Measurements from ENCODE around the gene SMYD3. TPM values are rescaled to one million over a fixed set of nuclear protein-coding genes. Genes with fewer than 3 reads are reported as not detected.

Gene SMYD3
- total and polyA plus RNA-seq, 10 donors: 12.5 to 33.1 (median 21.0) TPM

DNA sequence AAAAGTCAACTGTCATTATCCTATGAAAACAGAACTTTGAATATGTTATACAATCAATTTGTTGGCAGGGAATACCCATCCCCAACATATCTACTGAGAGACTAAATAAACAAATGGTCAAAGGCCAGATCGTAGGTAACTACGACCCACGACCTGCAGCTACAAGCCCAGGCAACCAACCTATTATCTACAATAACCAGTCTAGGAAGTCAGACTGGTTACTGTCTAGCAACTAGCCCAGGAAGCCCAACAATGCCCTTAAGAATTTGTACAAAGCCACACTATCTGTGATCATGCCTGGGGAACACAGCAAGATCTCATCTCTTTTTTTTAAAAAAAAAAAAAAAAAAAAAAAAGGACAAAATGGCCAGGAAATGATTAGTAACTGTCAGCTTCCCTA, 58.7 kb downstream of the SMYD3 start:
- H3K9me3 ChIP-seq: no peaks in the 10 kb centered on the region
- no peak overlapping the region for H3K27ac ChIP-seq
- H3K4me3 ChIP-seq: no peak overlapping the region
- TF ChIP-seq CTCF (IDR thresholded peaks at IDR 0.05 in 8 of 11, conservative IDR thresholded peaks at IDR 0.05 in 3 of 11) (no peak), POLR2AphosphoS5 (IDR thresholded peaks at IDR 0.05) (no peak), POLR2A (IDR thresholded peaks at IDR 0.05) (no peak)
- H3K4me1 ChIP-seq: peaks cover 0 to 4% (median 0%) of the 10 kb centered on the region in 6 donors
- H3K27me3 ChIP-seq (replicated peaks in 1 of 7): no peaks in the 10 kb centered on the region
- no peak for DNase-seq
- 93 to 100% (median 94%) methylated on average over 3 of the region's 3 CpGs for WGBS, 5 donors
- no peaks in the 10 kb centered on the region for H3K36me3 ChIP-seq
- intact Hi-C loops (cut with DNase I; ENCODE audit: low total_unique reads): loop anchor here (10.0 kb wide), 1 partner anchor 434 kb away; no protein-coding TSS in a partner anchor

GRCh38 chr1:246447501-246447900, 59.6 kb downstream of the SMYD3 start:
- TF ChIP-seq CTCF (IDR thresholded peaks at IDR 0.05 in 8 of 11, conservative IDR thresholded peaks at IDR 0.05 in 3 of 11): no peak
- no peak for TF ChIP-seq POLR2AphosphoS5 (IDR thresholded peaks at IDR 0.05)
- TF ChIP-seq POLR2A (IDR thresholded peaks at IDR 0.05): no peak
- H3K27me3 ChIP-seq (replicated peaks in 1 of 7): no peaks in the 10 kb centered on the region
- no peaks in the 10 kb centered on the region for H3K36me3 ChIP-seq
- H3K4me1 ChIP-seq: peaks cover 0 to 4% (median 0%) of the 10 kb centered on the region in 6 donors
- H3K9me3 ChIP-seq: no peaks in the 10 kb centered on the region
- intact Hi-C loops (cut with DNase I; ENCODE audit: low total_unique reads): loop anchor here (10.0 kb wide), 1 partner anchor 433 kb away; no protein-coding TSS in a partner anchor
- WGBS, 5 donors: 84 to 99% (median 91%) methylated on average over 2 of the region's 2 CpGs
- no peak overlapping the region for H3K27ac ChIP-seq
- no peak overlapping the region for H3K4me3 ChIP-seq
- no peak for DNase-seq

DNA sequence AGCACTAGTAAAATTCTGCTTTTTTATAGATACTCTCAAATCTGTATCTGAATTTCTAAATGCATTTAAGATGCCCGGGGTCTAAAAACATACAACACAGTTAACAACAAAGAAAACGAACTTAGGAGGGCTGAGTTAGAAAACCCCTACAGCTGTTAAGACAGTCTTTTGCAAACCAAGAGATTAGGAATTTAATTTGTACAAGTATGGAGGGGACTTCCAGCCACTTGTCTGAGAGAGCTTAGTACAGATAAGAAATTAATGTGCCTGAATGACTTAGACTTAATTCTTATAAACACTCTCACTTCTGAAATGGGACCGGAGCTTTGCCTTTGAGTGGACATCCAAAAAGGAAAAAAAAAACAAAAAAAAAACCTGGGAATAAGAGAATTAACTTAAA, 61.6 kb downstream of the SMYD3 start:
- DNase-seq: no peak
- H3K27me3 ChIP-seq (replicated peaks in 1 of 7): no peaks in the 10 kb centered on the region
- H3K4me1 ChIP-seq: peaks cover 0 to 4% (median 0%) of the 10 kb centered on the region in 6 donors
- H3K9me3 ChIP-seq: no peaks in the 10 kb centered on the region
- TF ChIP-seq POLR2A (IDR thresholded peaks at IDR 0.05) (no peak), POLR2AphosphoS5 (IDR thresholded peaks at IDR 0.05) (no peak), CTCF (IDR thresholded peaks at IDR 0.05 in 8 of 11, conservative IDR thresholded peaks at IDR 0.05 in 3 of 11) (no peak)
- no peak overlapping the region for H3K27ac ChIP-seq
- intact Hi-C loops (cut with DNase I; ENCODE audit: low total_unique reads): loop anchor here (10.0 kb wide), 1 partner anchor 431 kb away; no protein-coding TSS in a partner anchor
- whole genome bisulfite sequencing, 5 donors: 63 to 85% (median 79%) methylated on average over 3 of the region's 3 CpGs
- no peak overlapping the region for H3K4me3 ChIP-seq
- no peaks in the 10 kb centered on the region for H3K36me3 ChIP-seq

DNA sequence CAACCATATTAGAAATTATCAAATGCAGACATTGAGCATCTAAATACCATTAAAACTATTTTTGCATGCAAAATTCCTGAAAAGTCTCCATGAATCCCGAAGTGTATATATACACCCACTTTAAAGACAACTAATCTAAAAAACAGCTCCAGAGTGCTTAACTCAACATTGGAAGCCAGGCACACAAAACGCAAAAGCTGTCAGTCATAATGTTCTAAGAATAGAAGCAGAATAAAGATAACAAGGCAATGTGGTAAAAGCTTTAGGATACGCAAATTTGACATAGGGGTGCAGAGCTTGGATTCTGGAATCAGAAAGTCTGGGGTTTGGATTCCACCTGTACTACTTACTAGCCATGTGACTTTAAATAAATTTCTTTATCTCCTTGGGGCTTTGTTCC, 62.5 kb downstream of the SMYD3 start:
- intact Hi-C loops (cut with DNase I; ENCODE audit: low total_unique reads): loop anchor here (10.0 kb wide), 1 partner anchor 430 kb away; no protein-coding TSS in a partner anchor
- no peaks in the 10 kb centered on the region for H3K9me3 ChIP-seq
- 82 to 93% (median 90%) methylated on average over 3 of the region's 3 CpGs for whole genome bisulfite sequencing, 5 donors
- no peak overlapping the region for H3K4me3 ChIP-seq
- H3K4me1 ChIP-seq: no peaks in the 10 kb centered on the region
- DNase-seq: no peak
- H3K27ac ChIP-seq: no peak overlapping the region
- TF ChIP-seq POLR2AphosphoS5 (IDR thresholded peaks at IDR 0.05): no peak
- no peak for TF ChIP-seq POLR2A (IDR thresholded peaks at IDR 0.05)
- TF ChIP-seq CTCF (IDR thresholded peaks at IDR 0.05 in 8 of 11, conservative IDR thresholded peaks at IDR 0.05 in 3 of 11): no peak
- H3K36me3 ChIP-seq: no peaks in the 10 kb centered on the region
- H3K27me3 ChIP-seq (replicated peaks in 1 of 7): no peaks in the 10 kb centered on the region

Measured in spleen (tissue), 11 donors.